Common myeloid progenitor, CD34-positive (primary cell): ENCODE measurements around the gene SMOC2.

Experiments
- CTCF ChIA-PET: fragments of 350-600 bp; sonication (Branson Sonifier 250); formaldehyde crosslinking; loops from one replicate; lab custom pipeline; 2021; ENCODE audit warnings: antibody characterized with exemption; lab: Charles Lee
- POLR2A ChIA-PET: fragments of 350-600 bp; sonication (Branson Sonifier 250); formaldehyde crosslinking; loops from one replicate; lab custom pipeline; 2021; ENCODE audit warnings: antibody characterized with exemption; lab: Charles Lee
- DNase-seq, 3 donors: peaks; one replicate each; pipeline versions ENCODE4 v3.0.0 to v3.0.0-alpha.2; 2013
- H3K27ac ChIP-seq, 2 experiments: 1 replicate in 1 of 2; 2 replicates in 1 of 2; pipeline ENCODE4 v1.7.0; 2013; ENCODE audit warnings: inconsistent platforms in 2 of 2, low read length in 2 of 2, mild to moderate bottlenecking in 2 of 2, low read depth in 1 of 2, moderate library complexity in 1 of 2; ENCODE audit not compliant: severe bottlenecking in 2 of 2, insufficient read depth in 1 of 2, poor library complexity in 1 of 2
- H3K27me3 ChIP-seq, 5 experiments: replicated peaks in 2 of 5; 1 replicate in 3 of 5; 2 replicates in 2 of 5; pipeline versions ENCODE4 v1.6.1 to v1.7.0; 2013; ENCODE audit warnings: low read length in 4 of 5, mild to moderate bottlenecking in 2 of 5, moderate library complexity in 2 of 5, inconsistent platforms in 1 of 5; ENCODE audit not compliant: insufficient read depth in 5 of 5, control insufficient read depth in 4 of 5
- H3K36me3 ChIP-seq, 4 experiments: 1 replicate in 2 of 4; 2 replicates in 2 of 4; pipeline versions ENCODE4 v1.6.1 to v1.7.0; 2013; ENCODE audit warnings: low read length in 3 of 4, control low read depth in 1 of 4, mild to moderate bottlenecking in 1 of 4; ENCODE audit not compliant: control insufficient read depth in 4 of 4, insufficient read depth in 4 of 4
- H3K4me1 ChIP-seq, 4 experiments: 1 replicate in 3 of 4; 2 replicates in 1 of 4; pipeline versions ENCODE4 v1.6.1 to v1.7.1; 2013; ENCODE audit warnings: low read length in 3 of 4, mild to moderate bottlenecking in 3 of 4, control low read depth in 1 of 4, inconsistent platforms in 1 of 4, moderate library complexity in 1 of 4; ENCODE audit not compliant: control insufficient read depth in 4 of 4, insufficient read depth in 4 of 4; ENCODE audit errors: control extremely low read depth in 1 of 4
- H3K4me3 ChIP-seq, 7 experiments: 1 replicate in 4 of 7; 2 replicates in 3 of 7; pipeline versions ENCODE4 v1.5.1 to v1.7.0; 2013; ENCODE audit warnings: mild to moderate bottlenecking in 7 of 7, low read length in 6 of 7, moderate library complexity in 6 of 7, inconsistent platforms in 2 of 7, low read depth in 2 of 7, control low read depth in 1 of 7; ENCODE audit not compliant: insufficient read depth in 4 of 7, control insufficient read depth in 1 of 7; ENCODE audit errors: extremely low read depth in 1 of 7
- H3K9me3 ChIP-seq, 5 experiments: 1 replicate in 4 of 5; 2 replicates in 1 of 5; pipeline versions ENCODE4 v1.6.1 to v1.7.1; 2013; ENCODE audit warnings: low read length in 4 of 5, mild to moderate bottlenecking in 2 of 5, inconsistent platforms in 1 of 5, low read depth in 1 of 5, moderate library complexity in 1 of 5; ENCODE audit not compliant: control insufficient read depth in 4 of 5, insufficient read depth in 2 of 5; ENCODE audit errors: control extremely low read depth in 1 of 5
- WGBS: methylation state at CpG from one replicate; pipeline ENCODE4 v1.1.5; 2013; ENCODE audit not compliant: insufficient coverage; 5-methylcytosine and 5-hydroxymethylcytosine counted together

SMOC2 gene

GRCh38 chr6:168546151-168546550 lies 105.2 kb downstream of the SMOC2 start:
- H3K27me3 ChIP-seq, result peaks cover 0 to 16% (median 7%) of the 10 kb centered on the region in 5 experiments
- no peaks in the 10 kb centered on the region for H3K36me3 ChIP-seq
- POLR2A ChIA-PET, result no interaction called here

GRCh38 chr6:168546730-168547129 lies 105.7 kb downstream of the SMOC2 start:
- Histone ChIP-seq H3K4me3 (no peak overlapping the region), H3K9me3 (peaks cover 0 to 2% (median 0%) of the 10 kb centered on the region in 5 experiments), H3K27ac (no peak overlapping the region), H3K36me3 (no peaks in the 10 kb centered on the region), H3K4me1 (no peaks in the 10 kb centered on the region), H3K27me3 (peaks cover 0 to 10% (median 2%) of the 10 kb centered on the region in 5 experiments)
- no peak for DNase-seq
- WGBS, result 96% methylated on average over 5 of the region's 10 CpGs
- ChIA-PET POLR2A (no interaction called here), CTCF (no interaction called here)

More at GRCh38 chr6:168546151-168546550, 105.2 kb downstream of the SMOC2 start:
- DNase-seq, result no peak
- no peak overlapping the region for H3K27ac ChIP-seq
- no CpG with 5 or more reads among the region's 5 CpGs for WGBS
- H3K9me3 ChIP-seq, result peaks cover 0 to 2% (median 0%) of the 10 kb centered on the region in 5 experiments
- CTCF ChIA-PET, result no interaction called here
- no peaks in the 10 kb centered on the region for H3K4me1 ChIP-seq
- H3K4me3 ChIP-seq, result no peak overlapping the region

- H3K4me3 ChIP-seq, result no peak overlapping the region
- H3K27ac ChIP-seq, result no peak overlapping the region
- H3K36me3 ChIP-seq, result no peaks in the 10 kb centered on the region
- peaks cover 0 to 2% (median 0%) of the 10 kb centered on the region in 5 experiments for H3K9me3 ChIP-seq
- 96% methylated on average over 6 of the region's 8 CpGs for WGBS
- DNase-seq, result no peak
- H3K4me1 ChIP-seq, result no peaks in the 10 kb centered on the region
- POLR2A ChIA-PET, result no interaction called here
- H3K27me3 ChIP-seq, result peaks cover 0 to 2% (median 0%) of the 10 kb centered on the region in 5 experiments
- CTCF ChIA-PET, result no interaction called here
These were observed 109.3 kb downstream of the SMOC2 start for GRCh38 chr6:168550326-168550725.

- H3K4me3 ChIP-seq, result no peak overlapping the region
- ChIA-PET POLR2A (no interaction called here), CTCF (no interaction called here)
- no peak overlapping the region for H3K27ac ChIP-seq
- no peaks in the 10 kb centered on the region for H3K4me1 ChIP-seq
- no peak for DNase-seq
- WGBS, result 85% methylated on average over 8 of the region's 10 CpGs
- peaks cover 0 to 2% (median 0%) of the 10 kb centered on the region in 5 experiments for H3K9me3 ChIP-seq
- peaks cover 0 to 2% (median 0%) of the 10 kb centered on the region in 5 experiments for H3K27me3 ChIP-seq
- H3K36me3 ChIP-seq, result no peaks in the 10 kb centered on the region
These were observed 113.5 kb downstream of the SMOC2 start for GRCh38 chr6:168554472-168554871.

- peaks cover 0 to 2% (median 0%) of the 10 kb centered on the region in 5 experiments for H3K9me3 ChIP-seq
- CTCF ChIA-PET, result no interaction called here
- H3K27ac ChIP-seq, result no peak overlapping the region
- no peak for DNase-seq
- 94% methylated on average over 32 of the region's 33 CpGs for WGBS
- H3K4me3 ChIP-seq, result no peak overlapping the region
- POLR2A ChIA-PET, result no interaction called here
- H3K4me1 ChIP-seq, result no peaks in the 10 kb centered on the region
- H3K27me3 ChIP-seq, result peaks cover 0 to 4% (median 0%) of the 10 kb centered on the region in 5 experiments
- no peaks in the 10 kb centered on the region for H3K36me3 ChIP-seq
These were observed 114.1 kb downstream of the SMOC2 start for GRCh38 chr6:168554898-168555617.

- Histone ChIP-seq H3K27ac (no peak overlapping the region), H3K36me3 (no peaks in the 10 kb centered on the region), H3K4me3 (no peak overlapping the region), H3K27me3 (peaks cover 0 to 4% (median 0%) of the 10 kb centered on the region in 5 experiments), H3K9me3 (peaks cover 0 to under 1% (median 0%) of the 10 kb centered on the region in 5 experiments), H3K4me1 (no peaks in the 10 kb centered on the region)
- WGBS, result 96% methylated on average over 36 of the region's 41 CpGs
- ChIA-PET CTCF (no interaction called here), POLR2A (no interaction called here)
- DNase-seq, result no peak
These were observed 114.8 kb downstream of the SMOC2 start for GRCh38 chr6:168555618-168556273.

GRCh38 chr6:168557512-168557911 lies 116.5 kb downstream of the SMOC2 start:
- no peaks in the 10 kb centered on the region for H3K9me3 ChIP-seq
- no peak overlapping the region for H3K4me3 ChIP-seq
- H3K27ac ChIP-seq, result no peak overlapping the region
- DNase-seq, result no peak
- CTCF ChIA-PET, result no interaction called here
- POLR2A ChIA-PET, result no interaction called here
- H3K36me3 ChIP-seq, result no peaks in the 10 kb centered on the region
- H3K27me3 ChIP-seq, result peaks cover 0 to 5% (median 0%) of the 10 kb centered on the region in 5 experiments
- no peaks in the 10 kb centered on the region for H3K4me1 ChIP-seq
- WGBS, result 91% methylated on average over 8 of the region's 8 CpGs
